NCI-H2227 (cell line): ENCODE data around the gene HNRNPA3.
A peak's percentile ranks its signal among the peaks of the same experiment; 100 is the strongest.
"Not testable (repeated sequence)": the region's sequence is repeated elsewhere in the genome, so short reads cannot be mapped to it uniquely, and the experiment has no call there.

Experiments
- DNase-seq: peaks from one replicate; lab custom pipeline; 2025; ENCODE audit not compliant: unreplicated experiment; lab: John Stamatoyannopoulos, UW

HNRNPA3 gene

DNA sequence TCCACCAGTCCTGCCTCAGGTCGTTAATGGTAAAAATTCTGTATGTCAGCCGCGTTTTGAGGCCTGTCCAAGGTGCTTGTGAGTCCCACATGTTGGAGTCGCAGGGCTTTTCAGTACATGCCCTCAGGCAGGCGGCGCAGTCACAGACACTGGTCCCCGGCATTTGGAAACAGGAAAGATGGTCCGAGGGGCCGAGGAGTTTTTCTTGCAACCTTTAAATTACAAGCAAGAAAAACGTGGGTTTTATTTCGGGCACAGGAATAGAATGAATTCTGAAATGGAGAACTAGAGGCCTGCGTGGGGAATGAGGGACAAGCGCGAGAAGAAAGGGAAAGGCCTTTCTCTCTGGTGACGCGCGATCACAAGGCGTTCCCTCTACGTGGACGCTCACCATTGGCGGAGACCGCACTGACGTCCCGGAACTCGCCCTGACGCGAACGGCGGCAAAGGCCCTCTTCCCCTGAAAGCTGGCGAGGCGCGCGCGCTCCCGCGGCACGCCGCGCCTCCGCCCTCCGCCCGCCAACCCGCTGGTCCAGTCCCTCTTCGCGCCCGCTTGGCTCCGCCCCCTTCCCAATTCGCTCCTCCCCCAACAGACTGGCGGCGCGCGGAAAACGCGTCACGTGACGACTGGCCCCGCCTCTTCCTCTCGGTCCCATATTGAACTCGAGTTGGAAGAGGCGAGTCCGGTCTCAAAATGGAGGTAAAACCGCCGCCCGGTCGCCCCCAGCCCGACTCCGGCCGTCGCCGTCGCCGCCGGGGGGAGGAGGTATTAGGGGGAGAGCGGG is at the start of gene HNRNPA3:
Gene HNRNPA3, plus strand, starts transcription at position 689 of the 785 bp plus-strand sequence. Its CDS starts 6 bp downstream, at position 695.
- peak; percentile 100 for DNase-seq

DNA sequence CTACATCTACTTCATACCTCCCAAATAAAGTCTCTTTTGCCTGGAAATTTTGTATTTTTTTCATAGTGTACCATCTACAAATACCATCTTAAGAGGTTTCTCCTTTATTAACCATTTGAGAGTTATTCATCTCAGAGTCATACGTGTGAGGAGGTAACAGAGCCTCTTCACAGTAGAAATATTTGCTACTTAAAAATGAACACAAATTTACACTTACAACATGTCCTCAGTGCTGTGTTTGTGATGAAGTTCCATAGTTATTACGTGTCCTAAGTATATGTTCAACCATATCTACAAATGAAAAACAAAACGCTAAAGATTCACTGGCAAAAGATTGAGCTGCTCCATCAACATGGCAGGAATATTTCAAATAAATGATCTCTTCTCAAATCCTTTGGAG is 48.5 kb upstream of the HNRNPA3 start:
- DNase-seq = no peak

DNA sequence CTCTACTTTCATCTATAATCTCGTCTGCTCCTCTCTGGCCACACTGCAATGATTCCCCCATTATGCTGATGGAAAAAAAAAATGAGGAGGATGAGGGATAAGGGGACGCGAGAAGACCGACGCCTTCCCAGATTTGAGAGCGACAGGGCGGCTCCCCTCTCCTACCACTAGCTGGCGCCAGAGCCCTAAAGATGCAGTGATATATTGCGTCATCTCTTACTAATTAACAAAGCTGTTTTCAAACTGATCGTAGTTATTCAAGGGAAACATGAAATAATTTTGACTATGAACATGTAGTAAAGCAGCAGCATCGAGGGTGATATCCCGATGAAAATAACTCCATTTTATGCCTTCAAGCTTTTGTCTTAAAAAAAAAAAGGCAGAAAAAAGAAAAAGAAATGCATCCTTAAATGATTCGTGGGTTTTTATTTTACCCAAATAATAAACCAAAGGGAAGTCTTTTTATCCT is 48.0 kb upstream of the HNRNPA3 start:
- DNase-seq = peak; percentile 96

DNA sequence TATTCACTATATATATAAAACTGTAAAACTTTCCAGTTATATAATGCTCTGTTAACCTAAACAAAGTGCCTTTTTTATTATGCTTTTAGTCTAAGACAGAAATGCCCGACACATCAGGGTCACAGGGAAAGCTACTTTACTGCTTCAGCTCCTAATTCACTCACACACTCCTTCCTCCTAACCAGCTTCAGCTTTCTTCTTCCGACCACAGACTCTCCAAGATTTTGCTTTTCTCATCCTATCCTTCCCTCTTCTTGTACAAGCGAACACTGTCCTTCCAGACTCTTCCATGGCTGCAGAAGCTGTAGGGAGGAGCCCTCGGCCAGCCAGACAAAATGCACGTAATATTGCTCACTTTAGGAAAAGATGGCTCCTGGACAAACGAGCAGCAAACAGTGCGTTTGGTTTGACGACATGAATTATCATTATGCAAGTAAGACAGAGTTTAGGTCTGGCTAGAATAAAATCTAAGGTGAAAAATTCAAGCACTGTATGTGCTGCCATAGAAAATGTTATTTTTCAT is 47.5 kb upstream of the HNRNPA3 start:
- peak; percentile 75 for DNase-seq

DNA sequence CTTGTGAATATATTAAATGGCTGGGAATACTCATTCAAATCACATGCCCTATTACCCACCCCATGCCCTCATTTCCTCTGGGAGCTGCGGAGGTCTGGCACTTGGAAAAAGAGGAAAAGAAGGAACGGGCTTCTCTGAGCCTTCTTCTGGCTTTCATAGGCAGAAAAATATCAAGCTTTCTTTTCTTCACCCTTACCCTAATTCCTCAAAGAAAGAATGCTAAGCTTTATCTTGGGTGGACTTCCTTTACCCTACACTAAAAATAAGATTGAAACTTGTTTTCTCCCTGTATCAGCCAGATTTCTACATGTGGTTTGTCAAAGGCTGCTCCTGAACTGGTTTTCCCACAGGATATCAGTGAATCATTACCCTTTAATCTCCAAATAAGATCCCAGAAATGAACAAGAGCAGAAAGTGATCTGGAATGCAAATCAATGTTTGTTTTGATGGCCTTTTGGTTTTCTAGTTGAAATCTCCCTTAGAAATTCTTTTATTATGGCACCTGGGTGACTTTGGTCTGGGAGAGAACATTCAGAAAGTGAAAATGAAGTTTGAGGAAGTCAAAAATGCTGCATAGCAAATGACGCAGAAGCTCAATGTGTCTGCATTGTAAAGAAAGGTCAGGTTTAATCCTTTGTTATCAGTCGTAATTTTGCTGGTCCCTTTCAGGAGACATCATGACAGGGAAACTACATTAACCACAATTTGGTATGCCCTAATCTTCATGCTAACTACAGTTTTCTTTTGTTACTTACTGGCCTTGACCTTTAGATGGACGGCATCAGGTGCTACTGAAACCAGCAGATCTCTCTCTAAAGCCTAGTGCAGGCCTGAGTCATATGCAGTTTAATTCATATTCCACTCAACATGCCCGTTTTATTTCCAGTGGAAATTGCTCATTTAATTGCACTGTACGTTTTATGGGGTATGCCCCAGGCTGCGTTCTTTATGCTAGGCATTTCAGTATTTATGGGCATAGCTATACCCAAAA is 46.6 kb upstream of the HNRNPA3 start:
- DNase-seq = peak; percentile 61

DNA sequence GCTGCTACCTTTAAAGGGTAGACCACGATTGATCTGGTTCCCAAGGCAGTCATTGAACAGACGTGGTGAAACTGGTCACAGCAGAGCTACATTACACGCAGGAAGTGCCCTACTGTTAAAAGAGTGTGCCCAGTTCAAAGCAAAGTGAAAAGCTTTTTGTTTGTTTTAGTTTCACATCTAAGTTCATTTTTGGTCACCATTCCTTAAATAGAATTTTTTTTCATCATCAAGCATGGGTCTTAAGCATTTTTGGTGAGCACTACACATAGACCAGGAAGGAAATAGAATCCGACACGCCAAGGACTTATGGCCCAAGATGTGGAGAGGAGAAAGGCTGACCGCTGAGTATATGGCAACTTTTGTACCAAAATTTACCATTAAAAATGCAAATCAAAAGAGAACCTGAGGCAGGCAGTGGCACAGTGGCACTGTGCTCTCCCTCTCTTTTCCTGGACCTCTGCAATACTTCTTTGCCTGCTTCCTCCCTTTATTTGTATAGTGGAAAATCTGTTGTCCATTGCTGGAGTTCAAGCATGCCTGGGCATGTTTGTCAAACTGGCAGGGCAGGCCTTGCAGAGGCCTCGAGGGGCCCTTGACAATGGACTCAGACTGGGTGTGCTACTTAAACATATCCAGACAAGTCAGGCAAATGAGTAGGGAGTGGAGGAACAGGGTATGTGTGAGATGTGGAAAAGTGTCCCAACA is 42.6 kb upstream of the HNRNPA3 start:
- DNase-seq = peak; percentile 69

DNA sequence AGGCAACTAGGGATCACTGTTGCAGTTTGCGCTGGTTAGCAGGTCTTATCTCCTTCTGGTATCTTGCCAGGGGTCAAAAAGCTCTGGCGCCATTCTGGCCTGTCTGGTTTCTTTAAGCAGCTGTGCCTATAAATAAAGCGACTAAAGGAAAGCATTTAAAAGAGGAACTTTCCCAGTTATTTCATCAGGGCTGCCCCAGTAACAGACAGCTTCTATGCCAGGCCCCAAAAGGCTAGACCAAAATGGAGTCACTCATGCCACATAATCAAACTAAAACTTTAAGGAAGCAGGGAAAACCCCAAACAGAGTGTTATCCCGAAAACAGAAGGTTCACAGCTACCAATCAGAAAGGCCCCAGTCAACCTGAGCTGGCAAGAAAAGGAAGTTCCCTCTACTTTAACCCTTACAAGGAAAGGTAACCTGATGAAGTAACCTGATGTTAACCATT is 41.2 kb upstream of the HNRNPA3 start:
- no peak for DNase-seq

DNA sequence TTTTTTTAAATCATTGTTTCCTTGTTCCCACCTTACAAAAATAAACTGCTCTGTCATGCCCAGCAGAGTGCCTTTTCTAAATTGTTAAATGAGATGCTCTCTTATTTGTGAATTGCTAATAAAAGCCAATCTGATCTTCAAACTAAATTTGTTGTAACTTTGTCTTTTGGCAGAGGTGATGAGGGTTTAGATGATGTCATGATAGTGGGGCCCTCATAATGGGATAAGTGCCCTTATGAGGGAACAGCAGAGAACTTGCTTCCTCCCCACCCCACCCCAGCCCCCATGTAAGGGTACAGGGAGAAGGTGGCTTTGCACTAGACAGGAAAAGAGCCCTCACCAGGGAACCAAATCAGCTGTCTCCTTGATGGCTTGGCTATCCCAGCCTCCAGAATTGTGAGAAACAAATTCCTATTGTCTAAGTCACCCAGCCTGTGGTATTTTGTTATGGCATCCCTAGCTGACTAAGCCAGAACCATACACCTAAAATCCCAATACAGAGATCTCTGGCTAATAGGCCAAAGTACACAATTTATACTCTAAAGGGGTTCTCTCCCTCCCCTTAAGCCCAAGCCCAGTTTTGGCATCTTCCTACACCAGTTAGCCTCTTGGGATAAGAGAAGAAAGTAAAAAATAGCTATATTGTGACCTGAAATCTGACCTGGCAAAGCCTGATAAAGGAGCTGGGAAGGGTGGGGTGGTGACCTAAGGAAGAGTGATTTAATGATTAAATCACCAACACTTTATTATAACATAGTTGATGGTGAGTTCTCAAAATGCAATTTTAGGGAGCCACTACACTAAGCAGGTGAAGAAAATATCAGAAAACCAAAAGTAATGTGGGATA is 40.3 kb upstream of the HNRNPA3 start:
- DNase-seq = no peak

DNA sequence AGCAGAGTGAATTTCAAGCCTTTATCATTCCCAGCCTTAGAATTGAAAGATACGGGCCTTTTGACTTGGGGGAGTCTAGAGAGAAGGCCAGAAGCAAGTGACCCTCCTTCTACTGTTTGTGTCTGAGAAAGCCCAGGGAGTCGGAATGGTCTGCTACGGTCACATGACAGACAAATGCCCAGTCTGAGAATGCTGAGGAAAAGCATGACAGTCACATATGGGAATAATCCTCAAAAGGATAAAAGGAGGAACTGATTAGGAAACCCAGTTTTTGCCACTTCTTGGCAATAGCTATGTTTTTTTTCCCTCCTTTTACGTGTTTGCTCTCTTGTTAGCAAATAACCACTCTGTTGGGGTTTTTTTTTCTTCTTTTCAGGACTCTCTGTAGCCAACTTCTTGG is 38.1 kb upstream of the HNRNPA3 start:
- DNase-seq = no peak

DNA sequence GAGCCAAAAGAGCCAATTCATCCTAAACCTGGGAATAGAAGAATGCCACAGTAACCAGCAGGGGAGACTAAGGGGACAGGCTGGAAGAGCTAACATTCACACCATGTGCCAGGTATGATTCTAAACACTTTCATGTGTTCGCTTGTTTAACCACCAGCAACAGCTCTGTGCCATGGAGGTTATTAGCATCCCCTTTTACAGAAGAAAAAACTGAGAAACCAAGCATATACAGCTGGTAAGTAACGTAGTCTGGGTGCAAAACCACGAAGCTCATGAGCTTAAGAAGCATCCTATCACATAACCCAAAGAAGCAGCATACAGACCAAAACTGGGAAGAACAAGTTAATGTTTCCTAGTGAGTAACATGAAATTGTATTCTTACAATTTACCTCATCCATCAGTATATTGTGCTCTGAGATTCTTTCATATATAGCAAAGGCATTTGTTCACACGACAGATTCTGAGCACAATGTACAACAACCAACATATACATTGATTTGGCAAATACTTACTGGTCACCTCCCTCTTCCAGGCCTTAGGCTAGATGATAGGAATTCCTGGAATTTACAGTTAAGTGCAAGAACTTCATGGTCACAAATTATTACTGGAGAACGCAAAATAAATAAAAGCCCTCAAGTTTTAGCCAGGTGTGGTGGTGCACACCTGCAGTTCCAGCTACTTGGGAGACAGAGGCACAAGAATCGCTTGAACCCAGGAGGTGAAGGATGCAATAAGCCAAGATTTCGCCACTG is 36.5 kb upstream of the HNRNPA3 start:
- no peak for DNase-seq

DNA sequence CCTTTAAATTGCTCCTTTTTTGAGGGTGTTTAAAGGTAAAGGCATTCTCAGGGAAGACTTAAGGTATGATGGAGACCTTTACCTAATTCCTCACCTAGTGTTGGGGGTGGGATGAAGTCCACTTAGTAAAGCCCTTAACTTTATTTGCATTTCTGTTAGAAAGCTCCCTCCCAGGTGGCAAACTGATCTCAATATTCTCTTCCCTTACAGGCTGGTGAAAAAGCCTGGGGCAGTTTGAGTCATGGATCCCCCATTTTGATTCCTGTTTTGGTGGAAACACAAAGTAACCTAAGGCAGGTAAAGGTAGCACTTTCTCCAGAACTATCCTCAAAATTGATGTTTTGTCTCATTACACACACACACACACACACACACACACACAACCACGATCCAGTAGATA is 33.8 kb upstream of the HNRNPA3 start:
- no peak for DNase-seq

DNA sequence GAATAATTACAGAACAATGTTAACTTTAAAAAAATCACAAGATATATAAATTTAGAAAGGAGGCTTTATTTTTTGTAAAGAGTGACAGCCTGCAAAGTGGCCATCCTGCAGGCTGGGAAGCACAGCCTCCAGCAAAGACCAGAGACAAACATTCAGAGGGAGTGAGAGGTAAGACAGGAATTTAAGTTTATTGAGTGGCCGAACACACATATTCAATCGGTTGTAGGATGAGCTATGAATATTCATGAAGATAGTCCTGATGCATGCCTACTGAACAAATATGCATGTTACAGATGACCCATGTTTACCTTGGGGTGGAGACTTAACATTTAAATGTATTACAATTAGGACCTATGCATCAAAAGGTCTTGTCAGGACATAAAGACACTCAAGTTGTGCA is 33.4 kb upstream of the HNRNPA3 start:
- DNase-seq = no peak

DNA sequence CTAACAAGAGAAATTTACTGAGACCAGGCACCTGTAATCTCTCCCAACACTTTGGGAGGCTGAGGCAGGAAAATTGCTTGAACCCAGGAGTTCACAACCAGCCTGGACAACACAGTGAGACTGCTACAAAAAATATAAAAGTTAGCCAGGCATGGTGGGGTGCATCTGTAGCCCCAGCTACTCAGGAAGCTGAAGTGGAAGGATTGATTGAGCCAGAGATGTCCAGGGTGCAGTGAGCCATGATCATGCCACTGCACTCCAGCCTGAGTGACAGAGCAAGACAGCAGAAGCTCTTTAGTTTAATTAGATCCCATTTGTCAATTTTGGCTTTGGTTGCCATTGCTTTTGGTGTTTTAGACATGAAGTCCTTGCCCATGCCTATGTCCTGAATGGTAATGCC is 32.9 kb upstream of the HNRNPA3 start:
- not testable (repeated sequence) for DNase-seq

DNA sequence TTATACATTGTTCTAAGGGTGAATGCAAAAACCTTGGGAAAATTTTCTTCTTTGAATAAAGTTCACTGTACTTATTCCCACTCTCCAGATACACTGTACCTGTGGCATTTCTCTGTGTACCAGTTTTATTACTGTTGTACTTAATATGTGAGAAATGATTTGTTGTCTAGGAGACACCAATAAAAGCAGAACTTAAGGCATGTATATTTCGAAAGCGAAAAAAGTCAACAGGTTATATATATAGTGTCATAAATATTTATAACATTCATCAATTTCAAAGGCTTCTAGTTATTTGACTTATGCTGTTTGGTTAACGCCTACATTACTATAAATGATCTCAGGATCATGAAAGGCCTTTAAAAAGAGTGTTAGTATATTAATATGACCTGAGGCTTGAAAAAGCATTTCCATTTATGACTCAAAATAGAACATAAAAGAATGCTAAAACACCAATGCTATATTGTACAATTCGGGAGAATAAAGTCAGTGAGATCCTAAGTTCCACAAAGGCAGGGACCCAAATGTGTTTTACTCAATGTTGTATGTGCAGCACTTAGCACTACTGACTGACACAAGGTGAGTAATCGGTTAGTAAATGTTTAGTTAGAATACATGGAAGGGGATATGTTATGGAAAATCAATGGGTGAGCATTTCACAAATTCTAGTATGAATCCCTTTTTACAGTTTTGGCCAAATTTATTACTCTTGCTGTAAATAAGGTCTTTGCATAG is 32.2 kb upstream of the HNRNPA3 start:
- no peak for DNase-seq

DNA sequence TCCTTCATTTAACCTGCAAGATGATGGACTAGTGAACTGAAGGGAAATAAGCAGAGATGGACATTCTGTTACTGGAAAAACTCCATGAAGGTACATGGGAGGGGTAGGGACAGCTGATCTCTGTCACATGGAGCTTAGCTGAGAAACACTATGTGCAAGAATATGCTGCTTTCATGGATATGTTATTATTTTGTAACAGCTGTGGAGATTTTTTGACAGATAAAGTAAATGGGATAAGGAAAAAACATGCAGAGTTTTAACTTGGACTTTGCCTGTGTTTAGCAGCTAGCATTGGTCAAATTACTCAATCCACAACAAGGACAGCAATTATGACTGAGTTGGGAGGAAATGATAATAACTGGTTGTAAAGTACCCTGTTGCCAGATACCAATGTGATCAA is 28.7 kb upstream of the HNRNPA3 start:
- no peak for DNase-seq

DNA sequence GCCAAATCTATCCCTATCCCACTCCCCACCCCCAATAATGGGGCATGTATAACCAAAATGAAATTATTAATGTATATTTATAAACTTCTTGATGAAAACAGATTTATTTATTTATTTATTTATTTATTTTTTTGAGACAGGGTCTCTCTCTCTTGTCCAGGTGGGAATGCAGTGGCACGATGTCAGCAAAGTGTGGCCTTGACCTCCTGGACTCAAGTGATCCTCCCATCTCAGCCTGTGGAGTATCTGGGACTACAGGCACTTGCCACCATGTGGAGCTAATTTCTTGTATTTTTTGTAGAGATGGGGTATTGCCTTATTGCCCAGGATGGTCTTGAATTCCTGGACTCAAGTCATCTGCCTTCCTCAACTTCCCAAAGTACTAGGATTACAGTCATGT is 28.0 kb upstream of the HNRNPA3 start:
- no peak for DNase-seq

DNA sequence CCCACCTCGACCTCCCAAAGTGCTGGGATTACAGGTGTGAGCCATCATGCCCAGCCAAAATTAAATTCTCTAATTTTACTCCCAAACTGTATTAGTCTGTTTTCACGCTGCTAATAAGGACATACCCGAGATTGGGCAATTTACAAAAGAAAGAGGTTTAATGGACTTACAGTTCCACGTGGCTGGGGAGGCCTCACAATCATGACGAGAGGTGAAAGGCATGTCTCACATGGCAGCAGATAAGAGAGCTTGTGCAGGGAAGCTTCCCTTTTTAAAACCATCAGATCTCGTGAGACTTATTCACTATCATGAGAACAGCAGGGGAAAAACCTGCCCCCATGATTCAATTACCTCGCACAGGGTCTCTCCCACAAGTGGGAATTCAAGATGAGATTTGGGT is 26.6 kb upstream of the HNRNPA3 start:
- DNase-seq = not testable (repeated sequence)

DNA sequence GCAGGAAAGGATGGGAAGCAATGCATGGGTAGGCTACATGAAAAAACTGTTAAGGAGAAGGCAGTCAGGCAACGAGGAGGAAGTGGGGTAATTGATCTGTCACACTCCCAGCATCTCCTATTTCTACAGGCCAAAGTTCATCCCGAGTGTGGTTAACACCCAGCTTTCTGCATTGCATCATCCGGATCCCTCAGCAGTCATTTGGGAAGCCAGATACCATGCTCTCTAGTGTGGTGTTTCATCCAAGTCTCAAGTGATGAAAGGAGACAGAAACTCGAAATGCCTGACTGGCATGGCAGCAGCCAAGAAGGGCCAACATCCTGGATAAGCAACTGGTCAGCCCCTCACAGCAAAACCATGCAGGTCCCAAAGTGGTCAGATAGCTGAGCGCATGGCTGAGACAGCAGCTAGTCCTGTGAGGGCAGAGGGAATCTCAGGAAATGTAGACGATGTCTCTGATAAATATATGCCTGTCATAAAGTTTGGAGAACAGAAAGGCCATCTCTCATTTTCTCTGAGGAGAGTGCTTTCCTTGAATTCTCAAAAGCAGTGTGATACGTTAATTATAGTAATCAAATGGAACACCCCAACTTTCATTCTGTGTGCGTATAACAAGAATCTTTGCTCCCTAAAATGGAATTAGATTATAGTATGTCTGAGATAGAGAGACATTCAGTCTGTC is 24.8 kb upstream of the HNRNPA3 start:
- DNase-seq = peak; percentile 55
